ENCODE measurements around the gene PALM. TPM values are rescaled to one million over a fixed set of nuclear protein-coding genes. Genes with fewer than 3 reads are reported as not detected.

The PALM gene
- total RNA-seq, 1 experiment from 2014 or later: 0.83 TPM

GRCh38 chr19:746208-746819 lies 37.6 kb downstream of the PALM start:
- no peak for DNase-seq
- Mint-ChIP-seq H3K4me3 (ENCODE audit: low read depth, unreplicated experiment) (no peak overlapping the region), H3K36me3 (ENCODE audit: insufficient read depth, unreplicated experiment) (peaks cover 14% of the 10 kb centered on the region), H3K4me1 (ENCODE audit: low read depth, unreplicated experiment) (no peaks in the 10 kb centered on the region), H3K27me3 (ENCODE audit: unreplicated experiment) (no peaks in the 10 kb centered on the region), H3K9me3 (ENCODE audit: low read depth, unreplicated experiment) (no peaks in the 10 kb centered on the region), H3K27ac (ENCODE audit: unreplicated experiment) (no peak overlapping the region)
- CTCF ChIA-PET: no interaction called here
- intact Hi-C loops (cut with micrococcal nuclease; ENCODE audit: unreplicated experiment): no loop called here
- no TSS peak for BruUV-seq (replicated peaks)
- no peak for TF ChIP-seq CTCF (IDR thresholded peaks at IDR 0.05; ENCODE audit: unreplicated experiment)

- Mint-ChIP-seq H3K9me3 (ENCODE audit: low read depth, unreplicated experiment) (no peaks in the 10 kb centered on the region), H3K27me3 (ENCODE audit: unreplicated experiment) (no peaks in the 10 kb centered on the region), H3K4me1 (ENCODE audit: low read depth, unreplicated experiment) (no peaks in the 10 kb centered on the region), H3K36me3 (ENCODE audit: insufficient read depth, unreplicated experiment) (peaks cover 21% of the 10 kb centered on the region), H3K27ac (ENCODE audit: unreplicated experiment) (no peak overlapping the region), H3K4me3 (ENCODE audit: low read depth, unreplicated experiment) (no peak overlapping the region)
- intact Hi-C loops (cut with micrococcal nuclease; ENCODE audit: unreplicated experiment): no loop called here
- DNase-seq: no peak
- BruUV-seq (replicated peaks): no TSS peak
- CTCF ChIA-PET: no interaction called here
- TF ChIP-seq CTCF (IDR thresholded peaks at IDR 0.05; ENCODE audit: unreplicated experiment): no peak
Observed at GRCh38 chr19:746956-747355, 38.2 kb downstream of the PALM start.

GRCh38 chr19:747432-748273 lies 38.9 kb downstream of the PALM start:
- no peak for TF ChIP-seq CTCF (IDR thresholded peaks at IDR 0.05; ENCODE audit: unreplicated experiment)
- DNase-seq: no peak
- Mint-ChIP-seq H3K27ac (ENCODE audit: unreplicated experiment) (no peak overlapping the region), H3K9me3 (ENCODE audit: low read depth, unreplicated experiment) (no peaks in the 10 kb centered on the region), H3K36me3 (ENCODE audit: insufficient read depth, unreplicated experiment) (peaks cover 28% of the 10 kb centered on the region), H3K27me3 (ENCODE audit: unreplicated experiment) (no peaks in the 10 kb centered on the region), H3K4me1 (ENCODE audit: low read depth, unreplicated experiment) (no peaks in the 10 kb centered on the region), H3K4me3 (ENCODE audit: low read depth, unreplicated experiment) (no peak overlapping the region)
- CTCF ChIA-PET: no interaction called here
- intact Hi-C loops (cut with micrococcal nuclease; ENCODE audit: unreplicated experiment): no loop called here
- BruUV-seq (replicated peaks): no TSS peak

- intact Hi-C loops (cut with micrococcal nuclease; ENCODE audit: unreplicated experiment): no loop called here
- BruUV-seq (replicated peaks): no TSS peak
Observed at GRCh38 chr19:748274-748598, 39.5 kb downstream of the PALM start.

More at GRCh38 chr19:748274-748598, 39.5 kb downstream of the PALM start:
- Mint-ChIP-seq H3K36me3 (ENCODE audit: insufficient read depth, unreplicated experiment) (peaks cover 31% of the 10 kb centered on the region), H3K4me1 (ENCODE audit: low read depth, unreplicated experiment) (no peaks in the 10 kb centered on the region), H3K4me3 (ENCODE audit: low read depth, unreplicated experiment) (no peak overlapping the region), H3K27ac (ENCODE audit: unreplicated experiment) (no peak overlapping the region), H3K27me3 (ENCODE audit: unreplicated experiment) (no peaks in the 10 kb centered on the region), H3K9me3 (ENCODE audit: low read depth, unreplicated experiment) (no peaks in the 10 kb centered on the region)
- DNase-seq: no peak
- TF ChIP-seq CTCF (IDR thresholded peaks at IDR 0.05; ENCODE audit: unreplicated experiment): no peak
- CTCF ChIA-PET: no interaction called here

Measured in Calu3 (cell line).